ENCODE results near the gene GPC6. TPM values are rescaled to one million over a fixed set of nuclear protein-coding genes. Genes with fewer than 3 reads are reported as not detected.

Gene GPC6
- polyA plus RNA-seq, 1 of the 3 experiments (the other 2 are of a cell fraction), result 6.7 TPM

GRCh38 chr13:93925990-93926389 is 699.4 kb downstream of the GPC6 start (continued):
- TF ChIP-seq PBX3 (IDR thresholded peaks at IDR 0.05) (no peak), CTCF (IDR thresholded peaks at IDR 0.05) (no peak), NFIC (IDR thresholded peaks at IDR 0.05; ENCODE audit: borderline replicate concordance) (no peak)

GRCh38 chr13:93926425-93926824 is 699.8 kb downstream of the GPC6 start:
- H3K4me1 ChIP-seq (ENCODE audit: control insufficient read depth in 1 of 2, insufficient read depth in 2 of 2, low read depth in 1 of 2, low read length in 1 of 2), result no peaks in the 10 kb centered on the region
- no peaks in the 10 kb centered on the region for H3F3A ChIP-seq (replicated peaks; ENCODE audit: insufficient read depth)
- no peak overlapping the region for H3K9ac ChIP-seq
- no peak overlapping the region for H3K4me3 ChIP-seq (ENCODE audit: low read depth in 2 of 2, low read length in 1 of 2)
- no peaks in the 10 kb centered on the region for H3K36me3 ChIP-seq (replicated peaks in 1 of 2; ENCODE audit: control insufficient read depth in 1 of 2, insufficient read depth in 2 of 2, low read length in 1 of 2)
- H3K9me2 ChIP-seq, result no peaks in the 10 kb centered on the region
- TF ChIP-seq SIN3A (IDR thresholded peaks at IDR 0.05; ENCODE audit: borderline replicate concordance, low read depth, low read length) (no peak), FOXJ3 (CRISPR knock-in tag; IDR thresholded peaks at IDR 0.05) (no peak), EZH2phosphoT487 (IDR thresholded peaks at IDR 0.05; ENCODE audit: borderline replicate concordance, low read depth) (no peak), FOSL2 (IDR thresholded peaks at IDR 0.05; ENCODE audit: borderline replicate concordance, low read depth) (no peak)
- no peaks in the 10 kb centered on the region for H3K79me2 ChIP-seq (ENCODE audit: insufficient read depth)
- DNase-seq, result no peak
- H3K4me2 ChIP-seq, result no peak overlapping the region
- no peaks in the 10 kb centered on the region for H4K20me1 ChIP-seq (ENCODE audit: insufficient read depth)
- no peaks in the 10 kb centered on the region for H3K27me3 ChIP-seq (ENCODE audit: insufficient read depth)
- ChIA-PET POLR2A (no interaction called here), CTCF (interaction anchor here (1.3 kb wide), 1 partner anchor 677 kb away, joined by 3 read pairs; no protein-coding TSS in a partner anchor)
- no peak overlapping the region for H3K27ac ChIP-seq (ENCODE audit: low read depth in 2 of 2, low read length in 1 of 2)
- 74% methylated on average over 1 of the region's 1 CpG for WGBS (ENCODE audit: low lambda C conversion rate)
- H2AFZ ChIP-seq (ENCODE audit: low read depth), result no peak overlapping the region
- no peaks in the 10 kb centered on the region for H3K9me3 ChIP-seq

- CTCF ChIA-PET, result interaction anchor here (1.3 kb wide), 1 partner anchor 678 kb away, joined by 3 read pairs; no protein-coding TSS in a partner anchor
- 79% methylated on average over 1 of the region's 1 CpG for WGBS (ENCODE audit: low lambda C conversion rate)
These were observed 700.8 kb downstream of the GPC6 start for GRCh38 chr13:93927431-93927830.

More at GRCh38 chr13:93927431-93927830, 700.8 kb downstream of the GPC6 start:
- POLR2A ChIA-PET, result no interaction called here
- TF ChIP-seq USF1 (IDR thresholded peaks at IDR 0.05; ENCODE audit: borderline replicate concordance, low read depth) (no peak), FOSL2 (IDR thresholded peaks at IDR 0.05; ENCODE audit: borderline replicate concordance, low read depth) (no peak), SMC3 (IDR thresholded peaks at IDR 0.05; ENCODE audit: low read depth, low read length) (no peak)
- H3K9me2 ChIP-seq, result no peaks in the 10 kb centered on the region
- H3K4me2 ChIP-seq, result no peak overlapping the region
- H3K79me2 ChIP-seq (ENCODE audit: insufficient read depth), result no peaks in the 10 kb centered on the region
- no peak overlapping the region for H3K9ac ChIP-seq
- no peaks in the 10 kb centered on the region for H4K20me1 ChIP-seq (ENCODE audit: insufficient read depth)
- no peaks in the 10 kb centered on the region for H3K27me3 ChIP-seq (ENCODE audit: insufficient read depth)
- no peaks in the 10 kb centered on the region for H3K4me1 ChIP-seq (ENCODE audit: control insufficient read depth in 1 of 2, insufficient read depth in 2 of 2, low read depth in 1 of 2, low read length in 1 of 2)
- H3F3A ChIP-seq (replicated peaks; ENCODE audit: insufficient read depth), result no peaks in the 10 kb centered on the region
- DNase-seq, result no peak
- H2AFZ ChIP-seq (ENCODE audit: low read depth), result no peak overlapping the region
- H3K36me3 ChIP-seq (replicated peaks in 1 of 2; ENCODE audit: control insufficient read depth in 1 of 2, insufficient read depth in 2 of 2, low read length in 1 of 2), result no peaks in the 10 kb centered on the region
- H3K4me3 ChIP-seq (ENCODE audit: low read depth in 2 of 2, low read length in 1 of 2), result no peak overlapping the region
- no peak overlapping the region for H3K27ac ChIP-seq (ENCODE audit: low read depth in 2 of 2, low read length in 1 of 2)
- H3K9me3 ChIP-seq, result no peaks in the 10 kb centered on the region
